GM23338 (cell line): ENCODE results near the gene ATP5IF1. TPM values are rescaled to one million over a fixed set of nuclear protein-coding genes. Genes with fewer than 3 reads are reported as not detected.

Experiments used
- ATAC-seq: fragments of 200-7000 bp; cut with Tn5 transposase; 3 replicates; pipeline ENCODE4 v1.9.1; 2020
- DNase-seq: peaks from one replicate; pipeline ENCODE4 v3.0.0-alpha.2; 2015; ENCODE audit warnings: low spot score
- H2AFZ ChIP-seq: fragments of 200-600 bp; sonication (generic); 2 replicates; pipeline ENCODE4 v1.8.0; 2016; ENCODE audit warnings: antibody characterized with exemption, mild to moderate bottlenecking, moderate library complexity
- H3F3A ChIP-seq: fragments of 200-600 bp; sonication (generic); replicated peaks from 2 replicates; pipeline ENCODE4 v1.8.0; 2017; ENCODE audit warnings: antibody characterized with exemption, mixed run types, low read depth
- H3K27ac ChIP-seq: fragments of 200-600 bp; sonication (generic); 2 replicates; pipeline ENCODE4 v1.6.1; 2016; ENCODE audit warnings: low read depth
- H3K27me3 ChIP-seq: fragments of 200-600 bp; sonication (generic); 2 replicates; pipeline ENCODE4 v1.8.0; 2016; ENCODE audit warnings: mild to moderate bottlenecking, mixed run types, moderate library complexity; ENCODE audit not compliant: insufficient read depth
- H3K36me3 ChIP-seq: fragments of 200-600 bp; sonication (generic); 2 replicates; pipeline ENCODE4 v1.8.0; 2016; ENCODE audit warnings: mild to moderate bottlenecking; ENCODE audit not compliant: insufficient read depth
- H3K4me1 ChIP-seq: fragments of 200-600 bp; sonication (generic); 2 replicates; pipeline ENCODE4 v1.8.0; 2016; ENCODE audit warnings: mild to moderate bottlenecking, moderate library complexity; ENCODE audit not compliant: insufficient read depth
- H3K4me2 ChIP-seq: fragments of 200-600 bp; sonication (generic); 2 replicates; pipeline ENCODE4 v1.7.1; 2017; ENCODE audit warnings: mixed run types
- H3K4me3 ChIP-seq: fragments of 200-600 bp; sonication (generic); 2 replicates; pipeline ENCODE4 v1.6.1; 2016; ENCODE audit warnings: mixed run types
- H3K79me2 ChIP-seq: fragments of 200-600 bp; sonication (generic); replicated peaks from 2 replicates; pipeline ENCODE4 v1.8.0; 2017; ENCODE audit warnings: mild to moderate bottlenecking; ENCODE audit not compliant: insufficient read depth
- H3K9me2 ChIP-seq: fragments of 200-600 bp; sonication (generic); 2 replicates; pipeline ENCODE4 v1.8.0; 2017; ENCODE audit not compliant: insufficient read depth
- H4K20me1 ChIP-seq: fragments of 200-600 bp; sonication (generic); replicated peaks from 2 replicates; pipeline ENCODE4 v1.8.0; 2017; ENCODE audit warnings: mild to moderate bottlenecking; ENCODE audit not compliant: insufficient read depth
- H3K27ac Mint-ChIP-seq: 2 replicates; pipeline ENCODE4 v1.8.0; 2020; ENCODE audit warnings: inconsistent platforms, mild to moderate bottlenecking, moderate library complexity, mixed read lengths
- H3K27me3 Mint-ChIP-seq: 3 replicates; pipeline ENCODE4 v1.8.0; 2022; ENCODE audit warnings: low read depth, mild to moderate bottlenecking, moderate library complexity, mixed read lengths, inconsistent platforms; ENCODE audit not compliant: insufficient read depth, poor library complexity
- H3K36me3 Mint-ChIP-seq: 3 replicates; pipeline ENCODE4 v1.8.0; 2021; ENCODE audit warnings: low read depth, mild to moderate bottlenecking, inconsistent platforms, moderate library complexity, mixed read lengths
- H3K4me1 Mint-ChIP-seq: 3 replicates; pipeline ENCODE4 v1.8.0; 2020; ENCODE audit warnings: mild to moderate bottlenecking, inconsistent platforms, mixed read lengths
- H3K4me3 Mint-ChIP-seq: 3 replicates; pipeline ENCODE4 v1.8.0; 2021; ENCODE audit warnings: moderate library complexity, mild to moderate bottlenecking, inconsistent platforms, mixed read lengths
- H3K9me3 Mint-ChIP-seq: 3 replicates; pipeline ENCODE4 v1.8.0; 2020; ENCODE audit warnings: moderate library complexity, mild to moderate bottlenecking, inconsistent platforms, mixed read lengths
- CREB1 ChIP-seq: fragments of 250-450 bp; sonication (Bioruptor Pico); IDR thresholded peaks from 2 replicates; pipeline ENCODE4 v1.5.0; 2020; ENCODE audit warnings: low read depth, mild to moderate bottlenecking, moderate library complexity
- EZH2phosphoT487 ChIP-seq: fragments of 200-600 bp; sonication (generic); IDR thresholded peaks from one replicate; pipeline ENCODE4 v1.8.1; 2018; ENCODE audit warnings: antibody characterized with exemption; ENCODE audit not compliant: unreplicated experiment
- JUNB ChIP-seq: IDR thresholded peaks from one replicate; pipeline ENCODE4 v1.6.1; 2016; ENCODE audit warnings: antibody characterized with exemption; ENCODE audit not compliant: unreplicated experiment
- STAT1 ChIP-seq: IDR thresholded peaks from one replicate; pipeline ENCODE4 v1.6.1; 2016; ENCODE audit warnings: antibody characterized with exemption; ENCODE audit not compliant: unreplicated experiment
- polyA plus RNA-seq: library from polyadenylated mRNA; unstranded; fragments of >200 nt; fragmentation: Nextera tagmentation; extraction: Ambion mirVana; gene quantifications from 2 replicates; pipeline ENCODE4 v1.2.1, GENCODE V29; 2016
- total RNA-seq: library from RNA; depleted of rRNA; stranded (reverse); fragments of >200 nt; shearing (Covaris generic); gene quantifications from 2 replicates; pipeline ENCODE4 v1.2.3, GENCODE V29; 2014
- TF ChIP-seq, protein P1 (sequence below): fragments of 250-450 bp; sonication (Bioruptor Pico); IDR thresholded peaks from 2 replicates; pipeline ENCODE4 v1.5.0; 2020; ENCODE audit warnings: mild to moderate bottlenecking, moderate library complexity
- TF ChIP-seq, protein P2 (sequence below), 2 experiments: fragments of 200-600 bp in 1 of 2; sonication (generic) in 1 of 2; conservative IDR thresholded peaks; 2 replicates each; pipeline versions ENCODE4 v1.5.1 to v1.6.1; 2016 to 2017; ENCODE audit warnings: antibody characterized with exemption in 2 of 2, low read depth in 2 of 2, mild to moderate bottlenecking in 2 of 2, moderate library complexity in 1 of 2

ATP5IF1 gene
- total and polyA plus RNA-seq, 2 experiments from 2014 or later = 230 to 1,325 TPM

DNA sequence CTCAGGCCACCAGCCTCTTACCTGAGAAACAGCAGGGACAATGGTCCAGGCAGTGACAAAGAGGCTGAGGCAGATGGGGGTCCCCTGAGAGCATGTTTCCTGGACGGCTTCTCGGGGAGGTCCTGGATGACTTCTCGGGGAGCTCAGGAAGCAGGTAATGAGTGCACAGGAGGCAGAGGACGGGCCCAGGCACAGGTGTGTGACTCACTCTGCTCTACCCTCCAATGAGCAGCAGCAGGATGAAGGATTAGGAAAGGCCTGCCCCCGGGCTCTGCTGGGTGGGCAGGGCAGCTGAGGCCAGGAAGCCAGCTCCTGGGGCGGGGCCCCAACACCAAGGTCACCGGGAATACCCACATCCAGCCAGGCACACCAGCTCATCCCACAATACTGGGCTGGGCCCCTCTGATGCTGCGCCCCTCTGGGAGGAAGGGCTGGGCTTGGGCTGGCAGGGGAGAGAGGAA is 42.2 kb upstream of the ATP5IF1 start (continued):
- TF ChIP-seq, protein P1, sequence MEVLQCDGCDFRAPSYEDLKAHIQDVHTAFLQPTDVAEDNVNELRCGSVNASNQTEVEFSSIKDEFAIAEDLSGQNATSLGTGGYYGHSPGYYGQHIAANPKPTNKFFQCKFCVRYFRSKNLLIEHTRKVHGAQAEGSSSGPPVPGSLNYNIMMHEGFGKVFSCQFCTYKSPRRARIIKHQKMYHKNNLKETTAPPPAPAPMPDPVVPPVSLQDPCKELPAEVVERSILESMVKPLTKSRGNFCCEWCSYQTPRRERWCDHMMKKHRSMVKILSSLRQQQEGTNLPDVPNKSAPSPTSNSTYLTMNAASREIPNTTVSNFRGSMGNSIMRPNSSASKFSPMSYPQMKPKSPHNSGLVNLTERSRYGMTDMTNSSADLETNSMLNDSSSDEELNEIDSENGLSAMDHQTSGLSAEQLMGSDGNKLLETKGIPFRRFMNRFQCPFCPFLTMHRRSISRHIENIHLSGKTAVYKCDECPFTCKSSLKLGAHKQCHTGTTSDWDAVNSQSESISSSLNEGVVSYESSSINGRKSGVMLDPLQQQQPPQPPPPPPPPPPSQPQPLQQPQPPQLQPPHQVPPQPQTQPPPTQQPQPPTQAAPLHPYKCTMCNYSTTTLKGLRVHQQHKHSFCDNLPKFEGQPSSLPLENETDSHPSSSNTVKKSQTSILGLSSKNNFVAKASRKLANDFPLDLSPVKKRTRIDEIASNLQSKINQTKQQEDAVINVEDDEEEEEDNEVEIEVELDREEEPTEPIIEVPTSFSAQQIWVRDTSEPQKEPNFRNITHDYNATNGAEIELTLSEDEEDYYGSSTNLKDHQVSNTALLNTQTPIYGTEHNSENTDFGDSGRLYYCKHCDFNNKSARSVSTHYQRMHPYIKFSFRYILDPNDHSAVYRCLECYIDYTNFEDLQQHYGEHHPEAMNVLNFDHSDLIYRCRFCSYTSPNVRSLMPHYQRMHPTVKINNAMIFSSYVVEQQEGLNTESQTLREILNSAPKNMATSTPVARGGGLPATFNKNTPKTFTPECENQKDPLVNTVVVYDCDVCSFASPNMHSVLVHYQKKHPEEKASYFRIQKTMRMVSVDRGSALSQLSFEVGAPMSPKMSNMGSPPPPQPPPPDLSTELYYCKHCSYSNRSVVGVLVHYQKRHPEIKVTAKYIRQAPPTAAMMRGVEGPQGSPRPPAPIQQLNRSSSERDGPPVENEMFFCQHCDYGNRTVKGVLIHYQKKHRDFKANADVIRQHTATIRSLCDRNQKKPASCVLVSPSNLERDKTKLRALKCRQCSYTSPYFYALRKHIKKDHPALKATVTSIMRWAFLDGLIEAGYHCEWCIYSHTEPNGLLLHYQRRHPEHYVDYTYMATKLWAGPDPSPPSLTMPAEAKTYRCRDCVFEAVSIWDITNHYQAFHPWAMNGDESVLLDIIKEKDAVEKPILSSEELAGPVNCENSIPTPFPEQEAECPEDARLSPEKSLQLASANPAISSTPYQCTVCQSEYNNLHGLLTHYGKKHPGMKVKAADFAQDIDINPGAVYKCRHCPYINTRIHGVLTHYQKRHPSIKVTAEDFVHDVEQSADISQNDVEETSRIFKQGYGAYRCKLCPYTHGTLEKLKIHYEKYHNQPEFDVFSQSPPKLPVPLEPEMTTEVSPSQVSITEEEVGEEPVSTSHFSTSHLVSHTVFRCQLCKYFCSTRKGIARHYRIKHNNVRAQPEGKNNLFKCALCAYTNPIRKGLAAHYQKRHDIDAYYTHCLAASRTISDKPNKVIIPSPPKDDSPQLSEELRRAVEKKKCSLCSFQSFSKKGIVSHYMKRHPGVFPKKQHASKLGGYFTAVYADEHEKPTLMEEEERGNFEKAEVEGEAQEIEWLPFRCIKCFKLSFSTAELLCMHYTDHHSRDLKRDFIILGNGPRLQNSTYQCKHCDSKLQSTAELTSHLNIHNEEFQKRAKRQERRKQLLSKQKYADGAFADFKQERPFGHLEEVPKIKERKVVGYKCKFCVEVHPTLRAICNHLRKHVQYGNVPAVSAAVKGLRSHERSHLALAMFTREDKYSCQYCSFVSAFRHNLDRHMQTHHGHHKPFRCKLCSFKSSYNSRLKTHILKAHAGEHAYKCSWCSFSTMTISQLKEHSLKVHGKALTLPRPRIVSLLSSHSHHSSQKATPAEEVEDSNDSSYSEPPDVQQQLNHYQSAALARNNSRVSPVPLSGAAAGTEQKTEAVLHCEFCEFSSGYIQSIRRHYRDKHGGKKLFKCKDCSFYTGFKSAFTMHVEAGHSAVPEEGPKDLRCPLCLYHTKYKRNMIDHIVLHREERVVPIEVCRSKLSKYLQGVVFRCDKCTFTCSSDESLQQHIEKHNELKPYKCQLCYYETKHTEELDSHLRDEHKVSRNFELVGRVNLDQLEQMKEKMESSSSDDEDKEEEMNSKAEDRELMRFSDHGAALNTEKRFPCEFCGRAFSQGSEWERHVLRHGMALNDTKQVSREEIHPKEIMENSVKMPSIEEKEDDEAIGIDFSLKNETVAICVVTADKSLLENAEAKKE = no peak
- no peak for TF ChIP-seq EZH2phosphoT487

DNA sequence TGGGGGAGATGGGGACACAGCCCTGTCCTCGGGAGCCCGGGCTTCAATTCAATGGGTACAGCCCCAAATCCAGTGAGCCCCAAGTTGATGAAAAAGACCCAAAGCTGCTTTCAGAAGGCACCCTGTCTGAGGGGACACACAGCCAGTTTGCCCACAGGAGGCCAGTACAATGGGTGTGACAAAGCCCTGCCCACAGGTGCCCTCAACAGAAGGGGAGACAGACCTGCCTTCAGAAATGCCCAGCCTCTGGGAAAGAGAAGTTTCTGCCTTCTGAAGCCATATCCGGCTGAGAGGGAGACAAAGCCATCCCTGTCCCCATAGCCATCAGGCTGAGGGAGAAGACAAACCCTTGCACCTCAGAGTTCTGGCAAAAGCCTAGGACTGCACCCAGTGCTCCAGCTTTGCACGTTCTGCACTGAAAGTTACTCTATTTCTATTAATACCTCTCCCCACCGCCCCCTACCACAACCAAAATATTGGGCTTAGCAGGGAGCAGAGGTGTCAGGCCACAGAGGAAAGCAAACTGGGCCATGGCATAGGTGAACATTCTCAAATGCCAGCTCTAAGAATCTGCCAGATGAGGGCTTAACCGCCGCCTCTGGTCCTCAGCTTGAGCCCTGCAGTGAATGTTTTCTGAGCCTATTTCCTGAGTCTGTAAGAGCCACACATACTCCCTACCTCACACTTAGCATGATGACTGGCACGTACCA is 41.4 kb upstream of the ATP5IF1 start:
- H3K9me3 Mint-ChIP-seq = no peaks in the 10 kb centered on the region
- peaks cover 14% of the 10 kb centered on the region for H3K27me3 Mint-ChIP-seq
- Histone ChIP-seq H3K4me2 (no peak overlapping the region), H3K36me3 (peaks cover 7% of the 10 kb centered on the region; the same call in 1 of the 2 replicates), H3F3A (peaks cover 19% of the 10 kb centered on the region; the same call in 1 of the 2 replicates), H3K4me3 (no peak overlapping the region), H2AFZ (no peak overlapping the region), H3K9me2 (no peaks in the 10 kb centered on the region), H3K4me1 (peaks cover 30% of the 10 kb centered on the region), H3K27me3 (no peaks in the 10 kb centered on the region), H3K27ac (no peak overlapping the region), H3K79me2 (no peaks in the 10 kb centered on the region), H4K20me1 (no peaks in the 10 kb centered on the region; the same call in 1 of the 2 replicates)
- H3K27ac Mint-ChIP-seq = no peak overlapping the region
- H3K4me1 Mint-ChIP-seq = peaks cover 28% of the 10 kb centered on the region
- DNase-seq (no peak), ATAC-seq (no peak)
- H3K4me3 Mint-ChIP-seq = no peak overlapping the region
- peaks cover 16% of the 10 kb centered on the region for H3K36me3 Mint-ChIP-seq
- TF ChIP-seq JUNB (no peak), EZH2phosphoT487 (no peak), STAT1 (no peak), CREB1 (CRISPR knock-in tag) (no peak)
- TF ChIP-seq, protein P2, sequence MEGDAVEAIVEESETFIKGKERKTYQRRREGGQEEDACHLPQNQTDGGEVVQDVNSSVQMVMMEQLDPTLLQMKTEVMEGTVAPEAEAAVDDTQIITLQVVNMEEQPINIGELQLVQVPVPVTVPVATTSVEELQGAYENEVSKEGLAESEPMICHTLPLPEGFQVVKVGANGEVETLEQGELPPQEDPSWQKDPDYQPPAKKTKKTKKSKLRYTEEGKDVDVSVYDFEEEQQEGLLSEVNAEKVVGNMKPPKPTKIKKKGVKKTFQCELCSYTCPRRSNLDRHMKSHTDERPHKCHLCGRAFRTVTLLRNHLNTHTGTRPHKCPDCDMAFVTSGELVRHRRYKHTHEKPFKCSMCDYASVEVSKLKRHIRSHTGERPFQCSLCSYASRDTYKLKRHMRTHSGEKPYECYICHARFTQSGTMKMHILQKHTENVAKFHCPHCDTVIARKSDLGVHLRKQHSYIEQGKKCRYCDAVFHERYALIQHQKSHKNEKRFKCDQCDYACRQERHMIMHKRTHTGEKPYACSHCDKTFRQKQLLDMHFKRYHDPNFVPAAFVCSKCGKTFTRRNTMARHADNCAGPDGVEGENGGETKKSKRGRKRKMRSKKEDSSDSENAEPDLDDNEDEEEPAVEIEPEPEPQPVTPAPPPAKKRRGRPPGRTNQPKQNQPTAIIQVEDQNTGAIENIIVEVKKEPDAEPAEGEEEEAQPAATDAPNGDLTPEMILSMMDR (conservative IDR thresholded peaks at IDR 0.05; ENCODE audit: low read depth in 2 of 2) = no peak
- TF ChIP-seq, protein P1 = no peak
